Skeletal muscle tissue (tissue), 4 donors: ENCODE results near the gene TICRR. TPM values are rescaled to one million over a fixed set of nuclear protein-coding genes. Genes with fewer than 3 reads are reported as not detected.

Experiments
- H3K27ac ChIP-seq: one replicate; pipeline ENCODE4 v1.7.0; 2013; ENCODE audit warnings: mild to moderate bottlenecking, low read depth, low read length, inconsistent platforms
- H3K27me3 ChIP-seq, 3 donors: one replicate each; pipeline ENCODE4 v1.7.0; 2013; ENCODE audit warnings: low read length in 3 of 3; ENCODE audit not compliant: control insufficient read depth in 3 of 3, insufficient read depth in 3 of 3
- H3K36me3 ChIP-seq, 3 donors: one replicate each; pipeline ENCODE4 v1.7.0; 2013; ENCODE audit warnings: low read length in 3 of 3; ENCODE audit not compliant: control insufficient read depth in 3 of 3, insufficient read depth in 3 of 3
- H3K4me1 ChIP-seq, 3 donors: one replicate each; pipeline ENCODE4 v1.7.0; 2013; ENCODE audit warnings: low read length in 3 of 3, mild to moderate bottlenecking in 3 of 3; ENCODE audit not compliant: control insufficient read depth in 3 of 3, insufficient read depth in 3 of 3
- H3K4me3 ChIP-seq, 3 donors: one replicate each; pipeline ENCODE4 v1.7.0; 2013; ENCODE audit warnings: low read length in 3 of 3
- H3K9ac ChIP-seq, 3 donors: one replicate each; pipeline ENCODE4 v1.7.0; 2013; ENCODE audit warnings: low read length in 3 of 3, mild to moderate bottlenecking in 3 of 3, moderate library complexity in 2 of 3, low read depth in 1 of 3
- H3K9me3 ChIP-seq, 3 donors: one replicate each; pipeline ENCODE4 v1.7.0; 2013; ENCODE audit warnings: low read length in 3 of 3; ENCODE audit not compliant: control insufficient read depth in 3 of 3
- total RNA-seq: library from RNA; depleted of rRNA; stranded (reverse); fragments of >200 nt; gene quantifications from one replicate; pipeline ENCODE4 v1.2.3, GENCODE V29; 2014
- donor health status: Osteomylitis.

The TICRR gene
- total RNA-seq, 1 donor from 2014 or later, result 1.6 TPM

GRCh38 chr15:89652131-89652530 is 76.9 kb downstream of the TICRR start:
- no peak overlapping the region for H3K27ac ChIP-seq
- no peak overlapping the region for H3K4me3 ChIP-seq
- H3K4me1 ChIP-seq, result peaks cover 3 to 10% (median 10%) of the 10 kb centered on the region in 3 donors
- no peak overlapping the region for H3K9ac ChIP-seq
- H3K27me3 ChIP-seq, result peaks cover 2 to 28% (median 25%) of the 10 kb centered on the region in 3 donors
- no peaks in the 10 kb centered on the region for H3K36me3 ChIP-seq
- no peaks in the 10 kb centered on the region for H3K9me3 ChIP-seq

DNA sequence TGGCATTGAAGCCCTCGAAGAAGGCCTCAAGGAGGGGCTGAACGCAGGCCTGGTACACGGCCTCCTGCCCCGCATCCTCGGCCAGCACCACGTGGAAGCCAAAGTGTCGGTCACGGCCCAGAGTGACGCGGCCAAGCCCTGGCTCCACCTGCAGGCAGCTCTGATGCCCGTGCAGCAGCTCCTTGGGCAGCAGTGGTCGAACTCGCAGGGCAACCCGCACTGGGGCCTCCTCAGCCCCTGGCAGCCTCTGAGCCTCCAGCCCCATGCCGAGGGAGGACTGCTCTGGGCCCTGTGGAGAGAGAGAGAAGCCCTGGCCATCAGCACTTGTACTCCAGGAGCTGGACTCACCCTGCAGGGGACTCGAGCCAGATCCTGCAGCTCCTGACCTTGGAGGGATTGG is 77.4 kb downstream of the TICRR start:
- H3K9ac ChIP-seq, result no peak overlapping the region
- H3K36me3 ChIP-seq, result no peaks in the 10 kb centered on the region
- H3K27me3 ChIP-seq, result peaks cover 2 to 28% (median 25%) of the 10 kb centered on the region in 3 donors
- no peak overlapping the region for H3K4me3 ChIP-seq
- peaks cover 3 to 7% (median 6%) of the 10 kb centered on the region in 3 donors for H3K4me1 ChIP-seq
- no peak overlapping the region for H3K27ac ChIP-seq
- H3K9me3 ChIP-seq, result no peaks in the 10 kb centered on the region

- no peak overlapping the region for H3K27ac ChIP-seq
These were observed 78.3 kb downstream of the TICRR start for GRCh38 chr15:89653578-89653977.

DNA sequence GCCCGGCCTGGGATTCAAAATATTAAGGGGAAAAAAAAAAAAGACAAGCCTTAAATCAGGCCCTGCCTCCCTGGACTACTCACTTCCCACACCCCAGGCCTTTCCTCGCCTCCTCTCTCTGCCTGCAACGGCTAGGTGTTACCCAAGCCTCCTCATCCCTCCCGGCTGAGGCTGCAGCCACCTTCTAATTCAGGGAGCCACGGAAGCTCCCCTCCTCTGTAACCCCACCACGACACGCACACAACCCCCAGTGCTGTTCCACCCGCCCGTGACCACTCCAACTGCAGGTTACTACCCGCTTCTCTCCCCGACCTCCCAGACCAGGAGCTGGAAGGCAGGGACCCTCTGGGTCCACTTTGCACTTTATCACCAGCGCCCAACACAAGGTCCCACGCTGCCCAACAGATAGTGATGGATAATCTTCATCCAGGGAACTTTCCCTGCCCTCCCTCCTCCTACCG is 79.1 kb downstream of the TICRR start:
- Histone ChIP-seq H3K36me3 (no peaks in the 10 kb centered on the region), H3K4me1 (peaks cover 3 to 7% (median 6%) of the 10 kb centered on the region in 3 donors), H3K9me3 (no peaks in the 10 kb centered on the region), H3K27me3 (peaks cover 2 to 25% (median 24%) of the 10 kb centered on the region in 3 donors), H3K4me3 (peak overlapping the region; percentile 65 to 70 (median 67)), H3K9ac (peak overlapping the region; percentile 50 to 74 (median 70)), H3K27ac (no peak overlapping the region)

More at GRCh38 chr15:89653578-89653977, 78.3 kb downstream of the TICRR start:
- Histone ChIP-seq H3K4me3 (no peak overlapping the region), H3K9ac (no peak overlapping the region), H3K4me1 (peaks cover 3 to 7% (median 6%) of the 10 kb centered on the region in 3 donors), H3K27me3 (peaks cover 2 to 25% (median 24%) of the 10 kb centered on the region in 3 donors), H3K36me3 (no peaks in the 10 kb centered on the region), H3K9me3 (no peaks in the 10 kb centered on the region)

DNA sequence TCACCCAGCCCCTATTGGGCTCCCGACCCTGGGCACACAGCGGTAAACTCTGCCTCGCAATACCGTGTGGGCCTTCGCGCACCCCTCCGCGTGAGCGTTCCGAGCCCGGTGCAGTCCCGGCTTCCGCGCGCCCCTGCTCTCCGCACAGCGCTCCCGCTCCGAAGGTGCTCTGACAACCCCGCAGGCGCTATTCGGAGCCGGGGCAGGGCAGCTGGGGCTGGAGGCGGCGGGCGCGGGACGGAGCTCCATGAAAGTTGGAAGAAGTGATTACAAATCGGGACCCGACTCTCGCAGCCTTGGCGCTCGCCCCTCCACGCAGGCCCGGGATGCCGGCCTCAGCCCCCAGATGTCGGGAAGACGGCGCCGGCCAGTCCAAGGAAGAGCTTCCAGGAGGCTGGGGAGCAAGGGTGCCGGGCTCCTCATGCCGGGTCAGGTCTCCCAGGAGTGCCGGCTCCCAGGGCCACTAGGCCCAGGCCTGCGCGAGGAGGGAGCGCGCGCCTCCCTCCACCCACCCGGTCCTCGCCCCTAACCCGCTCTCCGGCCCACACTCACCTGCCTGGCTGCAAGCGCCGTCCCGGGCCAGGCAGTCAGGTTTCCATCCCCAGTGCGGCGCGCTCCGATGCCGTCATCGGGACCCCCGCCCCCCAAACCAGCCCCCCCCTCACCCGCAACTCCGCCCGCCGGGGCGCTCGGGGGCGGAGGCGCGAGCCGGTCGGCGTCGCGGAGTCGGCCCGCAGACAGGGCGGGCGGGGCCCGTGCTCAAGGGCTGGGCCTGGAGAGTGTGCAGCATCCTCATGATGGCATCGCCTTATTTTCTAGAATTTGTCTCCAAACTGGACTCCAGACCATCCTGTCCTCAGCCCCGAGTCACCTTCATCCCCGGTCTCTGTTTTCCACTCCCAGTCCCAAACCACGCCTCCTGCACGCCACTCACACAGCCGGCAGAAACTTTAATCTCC is 79.9 kb downstream of the TICRR start, which contains the start of gene KIF7:
Gene KIF7 (minus strand): TSS at position 621 of the 959 bp plus-strand sequence. CDS start 2,537 bp downstream, outside the sequence.
- H3K4me3 ChIP-seq, result peak within 1 kb of the TSS; percentile 65 to 70 (median 67)
- H3K27me3 ChIP-seq, result peaks cover 2 to 25% (median 24%) of the 10 kb centered on the region in 3 donors
- H3K9ac ChIP-seq, result peak within 1 kb of the TSS; percentile 50 to 74 (median 70)
- H3K9me3 ChIP-seq, result no peaks in the 10 kb centered on the region
- H3K36me3 ChIP-seq, result no peaks in the 10 kb centered on the region
- H3K4me1 ChIP-seq, result peaks cover 3 to 7% (median 6%) of the 10 kb centered on the region in 3 donors
- no peak within 1 kb of the TSS for H3K27ac ChIP-seq

DNA sequence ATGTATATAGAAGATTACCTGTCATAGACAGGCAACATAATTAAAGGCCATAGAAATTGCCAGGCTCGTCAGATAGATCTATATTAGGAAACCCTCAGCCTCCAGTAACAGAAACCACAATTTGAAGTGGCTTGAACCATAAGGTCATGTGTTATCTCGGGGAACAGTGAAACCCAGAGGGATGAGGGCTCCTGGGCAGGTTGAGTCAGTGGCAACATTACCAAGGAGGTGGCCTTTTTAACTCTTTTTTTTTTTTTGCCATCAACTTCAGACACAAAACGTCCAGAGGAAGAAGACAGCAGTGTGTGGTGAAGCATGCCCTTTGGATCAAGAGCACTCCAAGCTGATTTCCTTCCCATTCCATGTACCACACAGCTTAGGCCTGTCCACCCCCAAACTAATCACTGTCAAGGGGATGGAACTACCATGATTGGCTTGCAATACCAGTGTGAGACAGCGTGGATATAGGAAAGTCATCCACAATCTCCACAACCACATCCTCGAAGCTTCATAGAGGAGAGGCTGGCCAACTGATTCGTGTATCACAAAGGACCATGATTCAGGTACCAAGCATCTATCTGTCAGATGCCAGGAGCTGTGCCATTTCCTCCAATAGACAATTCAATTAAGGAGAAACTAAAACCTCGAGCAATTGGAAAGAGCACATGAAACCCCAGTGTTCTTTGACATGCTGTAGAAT is 81.0 kb downstream of the TICRR start:
- no peaks in the 10 kb centered on the region for H3K36me3 ChIP-seq
- H3K4me1 ChIP-seq, result peaks cover 3 to 7% (median 6%) of the 10 kb centered on the region in 3 donors
- H3K27me3 ChIP-seq, result peaks cover 2 to 25% (median 24%) of the 10 kb centered on the region in 3 donors
- H3K4me3 ChIP-seq, result no peak overlapping the region
- no peaks in the 10 kb centered on the region for H3K9me3 ChIP-seq
- H3K9ac ChIP-seq, result no peak overlapping the region
- H3K27ac ChIP-seq, result no peak overlapping the region

DNA sequence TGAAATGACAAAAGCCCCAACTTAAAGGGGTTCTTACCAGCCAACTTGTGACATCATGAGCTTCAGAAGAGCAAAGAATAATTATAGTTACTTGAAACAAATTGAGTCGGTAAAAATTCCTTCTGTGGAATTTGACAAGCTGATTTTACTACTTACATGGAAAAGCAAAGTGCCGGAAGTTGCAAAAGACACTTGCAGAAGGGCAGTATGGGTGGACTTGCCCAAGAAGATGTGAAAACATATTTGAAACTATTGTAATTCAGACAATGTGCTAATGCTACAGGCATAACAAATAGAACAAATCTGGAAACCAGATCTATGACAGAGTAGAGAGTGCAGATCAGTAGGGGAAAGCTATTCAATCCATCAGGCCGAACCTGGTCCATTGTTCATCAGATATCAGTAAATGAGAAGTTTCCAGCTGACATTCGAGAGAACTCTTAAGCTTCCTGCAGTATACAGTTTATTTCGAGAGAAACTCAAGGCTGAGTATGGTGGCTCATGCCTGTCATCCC is 82.5 kb downstream of the TICRR start:
- no peak overlapping the region for H3K4me3 ChIP-seq
- H3K4me1 ChIP-seq, result peaks cover 10 to 12% (median 11%) of the 10 kb centered on the region in 3 donors
- H3K27ac ChIP-seq, result no peak overlapping the region

DNA sequence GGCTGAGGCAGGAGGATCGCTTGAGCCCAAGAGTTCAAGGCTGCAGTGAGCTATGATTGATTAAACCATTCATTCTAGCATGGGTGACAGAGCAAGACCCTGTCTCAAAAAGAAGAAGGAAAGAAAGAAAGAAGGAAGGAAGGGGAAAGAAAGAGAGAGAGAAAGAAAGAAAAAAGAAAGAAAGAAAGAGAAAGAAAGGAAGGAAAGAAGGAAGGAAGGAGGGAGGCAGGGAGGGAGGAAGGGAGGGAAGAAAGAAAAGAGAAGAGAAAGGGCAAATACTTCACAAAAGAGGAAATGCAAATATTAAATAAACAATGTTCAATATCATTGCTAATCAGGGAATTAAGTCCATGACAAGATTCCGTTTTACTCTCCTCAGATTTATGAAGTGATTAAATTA is 84.0 kb downstream of the TICRR start:
- H3K27me3 ChIP-seq, result peaks cover 1 to 8% (median 5%) of the 10 kb centered on the region in 3 donors
- H3K9me3 ChIP-seq, result no peaks in the 10 kb centered on the region
- H3K27ac ChIP-seq, result no peak overlapping the region
- H3K9ac ChIP-seq, result no peak overlapping the region
- no peaks in the 10 kb centered on the region for H3K36me3 ChIP-seq
- H3K4me3 ChIP-seq, result no peak overlapping the region
- peaks cover 15 to 17% (median 15%) of the 10 kb centered on the region in 3 donors for H3K4me1 ChIP-seq

More for the DNA sequence above, 82.5 kb downstream of the TICRR start:
- H3K9ac ChIP-seq, result no peak overlapping the region
- H3K36me3 ChIP-seq, result no peaks in the 10 kb centered on the region
- no peaks in the 10 kb centered on the region for H3K9me3 ChIP-seq
- H3K27me3 ChIP-seq, result peaks cover 2 to 17% (median 17%) of the 10 kb centered on the region in 3 donors

DNA sequence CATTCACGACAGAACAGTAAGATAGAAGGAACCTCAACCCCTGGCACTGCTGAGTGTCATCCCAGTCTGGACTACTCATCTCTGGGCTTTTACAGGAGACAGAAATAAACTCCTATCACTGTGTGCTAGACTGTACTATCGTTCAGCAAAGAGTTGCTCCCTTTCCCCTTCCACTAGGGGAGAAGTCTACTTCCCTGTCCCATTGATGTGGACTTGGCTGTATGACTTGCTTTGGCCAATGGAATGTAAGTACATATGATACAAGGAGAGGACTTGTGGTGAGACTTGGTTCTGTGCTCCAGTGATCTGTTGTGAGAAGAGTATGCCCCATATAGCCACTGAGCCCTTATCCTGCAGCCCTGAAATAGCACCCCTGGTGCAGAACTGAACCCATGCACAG is 85.3 kb downstream of the TICRR start:
- H3K9ac ChIP-seq, result no peak overlapping the region
- H3K4me1 ChIP-seq, result peaks cover 14 to 21% (median 16%) of the 10 kb centered on the region in 3 donors
- no peaks in the 10 kb centered on the region for H3K36me3 ChIP-seq
- no peaks in the 10 kb centered on the region for H3K9me3 ChIP-seq
- H3K27ac ChIP-seq, result no peak overlapping the region
- H3K27me3 ChIP-seq, result no peaks in the 10 kb centered on the region
- no peak overlapping the region for H3K4me3 ChIP-seq
